ENCODE measurements around the gene XRCC5.
A peak's percentile ranks its signal among the peaks of the same experiment; 100 is the strongest.

Gene XRCC5

GRCh38 chr2:216149741-216150140 is 40.6 kb downstream of the XRCC5 start:
- no peak for ATAC-seq
- TF ChIP-seq PATZ1 (CRISPR knock-in tag; IDR thresholded peaks at IDR 0.05; ENCODE audit: borderline replicate concordance) (no peak), CSDC2 (CRISPR knock-in tag; IDR thresholded peaks at IDR 0.05) (no peak), ZFP3 (CRISPR knock-in tag; IDR thresholded peaks at IDR 0.05) (no peak), BACH2 (CRISPR knock-in tag; IDR thresholded peaks at IDR 0.05; ENCODE audit: borderline replicate concordance) (no peak), OSR1 (CRISPR knock-in tag; IDR thresholded peaks at IDR 0.05) (no peak), PPARA (CRISPR knock-in tag; IDR thresholded peaks at IDR 0.05; ENCODE audit: borderline replicate concordance) (no peak), ARNTL (CRISPR knock-in tag; IDR thresholded peaks at IDR 0.05; ENCODE audit: borderline replicate concordance, low read depth) (no peak), ZFP30 (CRISPR knock-in tag; IDR thresholded peaks at IDR 0.05) (no peak)
- TF ChIP-seq, protein P1, sequence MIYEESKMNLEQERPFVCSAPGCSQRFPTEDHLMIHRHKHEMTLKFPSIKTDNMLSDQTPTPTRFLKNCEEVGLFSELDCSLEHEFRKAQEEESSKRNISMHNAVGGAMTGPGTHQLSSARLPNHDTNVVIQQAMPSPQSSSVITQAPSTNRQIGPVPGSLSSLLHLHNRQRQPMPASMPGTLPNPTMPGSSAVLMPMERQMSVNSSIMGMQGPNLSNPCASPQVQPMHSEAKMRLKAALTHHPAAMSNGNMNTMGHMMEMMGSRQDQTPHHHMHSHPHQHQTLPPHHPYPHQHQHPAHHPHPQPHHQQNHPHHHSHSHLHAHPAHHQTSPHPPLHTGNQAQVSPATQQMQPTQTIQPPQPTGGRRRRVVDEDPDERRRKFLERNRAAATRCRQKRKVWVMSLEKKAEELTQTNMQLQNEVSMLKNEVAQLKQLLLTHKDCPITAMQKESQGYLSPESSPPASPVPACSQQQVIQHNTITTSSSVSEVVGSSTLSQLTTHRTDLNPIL (CRISPR knock-in tag; IDR thresholded peaks at IDR 0.05; ENCODE audit: low read depth) = no peak
- TF ChIP-seq, protein P2, sequence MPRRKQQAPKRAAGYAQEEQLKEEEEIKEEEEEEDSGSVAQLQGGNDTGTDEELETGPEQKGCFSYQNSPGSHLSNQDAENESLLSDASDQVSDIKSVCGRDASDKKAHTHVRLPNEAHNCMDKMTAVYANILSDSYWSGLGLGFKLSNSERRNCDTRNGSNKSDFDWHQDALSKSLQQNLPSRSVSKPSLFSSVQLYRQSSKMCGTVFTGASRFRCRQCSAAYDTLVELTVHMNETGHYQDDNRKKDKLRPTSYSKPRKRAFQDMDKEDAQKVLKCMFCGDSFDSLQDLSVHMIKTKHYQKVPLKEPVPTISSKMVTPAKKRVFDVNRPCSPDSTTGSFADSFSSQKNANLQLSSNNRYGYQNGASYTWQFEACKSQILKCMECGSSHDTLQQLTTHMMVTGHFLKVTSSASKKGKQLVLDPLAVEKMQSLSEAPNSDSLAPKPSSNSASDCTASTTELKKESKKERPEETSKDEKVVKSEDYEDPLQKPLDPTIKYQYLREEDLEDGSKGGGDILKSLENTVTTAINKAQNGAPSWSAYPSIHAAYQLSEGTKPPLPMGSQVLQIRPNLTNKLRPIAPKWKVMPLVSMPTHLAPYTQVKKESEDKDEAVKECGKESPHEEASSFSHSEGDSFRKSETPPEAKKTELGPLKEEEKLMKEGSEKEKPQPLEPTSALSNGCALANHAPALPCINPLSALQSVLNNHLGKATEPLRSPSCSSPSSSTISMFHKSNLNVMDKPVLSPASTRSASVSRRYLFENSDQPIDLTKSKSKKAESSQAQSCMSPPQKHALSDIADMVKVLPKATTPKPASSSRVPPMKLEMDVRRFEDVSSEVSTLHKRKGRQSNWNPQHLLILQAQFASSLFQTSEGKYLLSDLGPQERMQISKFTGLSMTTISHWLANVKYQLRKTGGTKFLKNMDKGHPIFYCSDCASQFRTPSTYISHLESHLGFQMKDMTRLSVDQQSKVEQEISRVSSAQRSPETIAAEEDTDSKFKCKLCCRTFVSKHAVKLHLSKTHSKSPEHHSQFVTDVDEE (CRISPR knock-in tag; IDR thresholded peaks at IDR 0.05) = no peak

GRCh38 chr2:216151313-216152025 is 42.3 kb downstream of the XRCC5 start:
- peak; percentile 49 for ATAC-seq
- TF ChIP-seq, protein P2 (CRISPR knock-in tag; IDR thresholded peaks at IDR 0.05) = no peak
- no peak for TF ChIP-seq ESRRG (CRISPR knock-in tag; IDR thresholded peaks at IDR 0.05)
- no peak for TF ChIP-seq ARNTL (CRISPR knock-in tag; IDR thresholded peaks at IDR 0.05; ENCODE audit: borderline replicate concordance, low read depth)
- no peak for TF ChIP-seq POU6F1 (CRISPR knock-in tag; IDR thresholded peaks at IDR 0.05; ENCODE audit: borderline replicate concordance, low read depth)
- no peak for TF ChIP-seq SNAI2 (CRISPR knock-in tag; IDR thresholded peaks at IDR 0.05)
- TF ChIP-seq PATZ1 (CRISPR knock-in tag; IDR thresholded peaks at IDR 0.05; ENCODE audit: borderline replicate concordance) = no peak
- TF ChIP-seq ISL1 (CRISPR knock-in tag; IDR thresholded peaks at IDR 0.05) = no peak
- TF ChIP-seq ZFP3 (CRISPR knock-in tag; IDR thresholded peaks at IDR 0.05) = no peak
- TF ChIP-seq, protein P1 (CRISPR knock-in tag; IDR thresholded peaks at IDR 0.05; ENCODE audit: low read depth) = no peak
- TF ChIP-seq CSDC2 (CRISPR knock-in tag; IDR thresholded peaks at IDR 0.05) = no peak
- TF ChIP-seq, protein P3, sequence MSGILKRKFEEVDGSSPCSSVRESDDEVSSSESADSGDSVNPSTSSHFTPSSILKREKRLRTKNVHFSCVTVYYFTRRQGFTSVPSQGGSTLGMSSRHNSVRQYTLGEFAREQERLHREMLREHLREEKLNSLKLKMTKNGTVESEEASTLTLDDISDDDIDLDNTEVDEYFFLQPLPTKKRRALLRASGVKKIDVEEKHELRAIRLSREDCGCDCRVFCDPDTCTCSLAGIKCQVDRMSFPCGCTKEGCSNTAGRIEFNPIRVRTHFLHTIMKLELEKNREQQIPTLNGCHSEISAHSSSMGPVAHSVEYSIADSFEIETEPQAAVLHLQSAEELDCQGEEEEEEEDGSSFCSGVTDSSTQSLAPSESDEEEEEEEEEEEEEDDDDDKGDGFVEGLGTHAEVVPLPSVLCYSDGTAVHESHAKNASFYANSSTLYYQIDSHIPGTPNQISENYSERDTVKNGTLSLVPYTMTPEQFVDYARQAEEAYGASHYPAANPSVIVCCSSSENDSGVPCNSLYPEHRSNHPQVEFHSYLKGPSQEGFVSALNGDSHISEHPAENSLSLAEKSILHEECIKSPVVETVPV (CRISPR knock-in tag; IDR thresholded peaks at IDR 0.05) = no peak
- no peak for TF ChIP-seq ZNF8 (CRISPR knock-in tag; IDR thresholded peaks at IDR 0.05)
- no peak for TF ChIP-seq ZNF565 (CRISPR knock-in tag; conservative IDR thresholded peaks at IDR 0.05; ENCODE audit: low read depth)
- no peak for TF ChIP-seq BACH2 (CRISPR knock-in tag; IDR thresholded peaks at IDR 0.05; ENCODE audit: borderline replicate concordance)
